ENCODE measurements around the gene FCER2. TPM values are rescaled to one million over a fixed set of nuclear protein-coding genes. Genes with fewer than 3 reads are reported as not detected.

The FCER2 gene
- total RNA-seq, 3 donors from 2014 or later = 0.26 to 0.44 (median 0.29) TPM

GRCh38 chr19:7744871-7745650 is 43.1 kb upstream of the FCER2 start:
- H3K4me1 ChIP-seq (ENCODE audit: low read depth) = no peaks in the 10 kb centered on the region
- TF ChIP-seq, protein P1, sequence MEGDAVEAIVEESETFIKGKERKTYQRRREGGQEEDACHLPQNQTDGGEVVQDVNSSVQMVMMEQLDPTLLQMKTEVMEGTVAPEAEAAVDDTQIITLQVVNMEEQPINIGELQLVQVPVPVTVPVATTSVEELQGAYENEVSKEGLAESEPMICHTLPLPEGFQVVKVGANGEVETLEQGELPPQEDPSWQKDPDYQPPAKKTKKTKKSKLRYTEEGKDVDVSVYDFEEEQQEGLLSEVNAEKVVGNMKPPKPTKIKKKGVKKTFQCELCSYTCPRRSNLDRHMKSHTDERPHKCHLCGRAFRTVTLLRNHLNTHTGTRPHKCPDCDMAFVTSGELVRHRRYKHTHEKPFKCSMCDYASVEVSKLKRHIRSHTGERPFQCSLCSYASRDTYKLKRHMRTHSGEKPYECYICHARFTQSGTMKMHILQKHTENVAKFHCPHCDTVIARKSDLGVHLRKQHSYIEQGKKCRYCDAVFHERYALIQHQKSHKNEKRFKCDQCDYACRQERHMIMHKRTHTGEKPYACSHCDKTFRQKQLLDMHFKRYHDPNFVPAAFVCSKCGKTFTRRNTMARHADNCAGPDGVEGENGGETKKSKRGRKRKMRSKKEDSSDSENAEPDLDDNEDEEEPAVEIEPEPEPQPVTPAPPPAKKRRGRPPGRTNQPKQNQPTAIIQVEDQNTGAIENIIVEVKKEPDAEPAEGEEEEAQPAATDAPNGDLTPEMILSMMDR (IDR thresholded peaks at IDR 0.05) = no peak
- no peaks in the 10 kb centered on the region for H3K36me3 ChIP-seq (ENCODE audit: low read depth)
- no peak overlapping the region for H3K4me3 ChIP-seq
- DNase-seq (no peak), ATAC-seq (no peak)
- no peaks in the 10 kb centered on the region for H3K9me3 ChIP-seq
- intact Hi-C loops (cut with DNase I, micrococcal nuclease) = no loop called here

GRCh38 chr19:7744199-7744786 is 42.4 kb upstream of the FCER2 start:
- ATAC-seq (no peak), DNase-seq (no peak)
- Histone ChIP-seq H3K36me3 (ENCODE audit: low read depth) (no peaks in the 10 kb centered on the region), H3K4me1 (ENCODE audit: low read depth) (no peaks in the 10 kb centered on the region), H3K4me3 (no peak overlapping the region), H3K9me3 (no peaks in the 10 kb centered on the region)
- intact Hi-C loops (cut with DNase I, micrococcal nuclease) = no loop called here
- TF ChIP-seq, protein P1 (IDR thresholded peaks at IDR 0.05) = no peak

- ATAC-seq (no peak), DNase-seq (no peak)
- no peaks in the 10 kb centered on the region for H3K4me1 ChIP-seq (ENCODE audit: low read depth)
- TF ChIP-seq, protein P1 (IDR thresholded peaks at IDR 0.05) = no peak
- intact Hi-C loops (cut with DNase I, micrococcal nuclease) = no loop called here
- no peaks in the 10 kb centered on the region for H3K36me3 ChIP-seq (ENCODE audit: low read depth)
- no peak overlapping the region for H3K4me3 ChIP-seq
- no peaks in the 10 kb centered on the region for H3K9me3 ChIP-seq
Observed at GRCh38 chr19:7743425-7743841, 41.5 kb upstream of the FCER2 start.

DNA sequence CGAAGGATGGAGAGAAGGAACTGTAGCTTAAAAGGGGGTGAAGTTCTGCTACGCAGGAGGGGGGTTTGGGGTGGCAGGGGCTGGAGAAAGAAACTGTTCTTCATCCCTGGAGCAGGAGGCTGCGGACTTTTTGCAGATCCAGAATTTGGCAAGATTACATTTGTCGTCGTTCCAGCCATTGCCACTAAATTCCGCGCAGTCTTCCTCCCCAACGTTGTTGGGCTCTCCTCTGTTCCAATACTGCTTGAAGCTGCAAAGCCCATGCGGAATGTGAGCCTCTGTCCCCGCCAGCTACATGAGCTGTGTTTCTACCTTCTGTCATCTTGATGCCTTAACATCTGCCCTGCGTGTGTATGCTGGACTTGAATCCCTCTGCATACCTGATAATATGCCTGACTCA is 41.1 kb upstream of the FCER2 start:
- no peaks in the 10 kb centered on the region for H3K4me1 ChIP-seq (ENCODE audit: low read depth)
- intact Hi-C loops (cut with DNase I, micrococcal nuclease) = no loop called here
- no peaks in the 10 kb centered on the region for H3K9me3 ChIP-seq
- no peaks in the 10 kb centered on the region for H3K36me3 ChIP-seq (ENCODE audit: low read depth)
- ATAC-seq (no peak), DNase-seq (no peak)
- no peak overlapping the region for H3K4me3 ChIP-seq
- TF ChIP-seq, protein P1 (IDR thresholded peaks at IDR 0.05) = no peak

- Histone ChIP-seq H3K4me1 (ENCODE audit: low read depth) (no peaks in the 10 kb centered on the region), H3K9me3 (no peaks in the 10 kb centered on the region), H3K4me3 (no peak overlapping the region), H3K36me3 (ENCODE audit: low read depth) (no peaks in the 10 kb centered on the region)
- ATAC-seq = no peak
- DNase-seq = no peak
- TF ChIP-seq, protein P1 (IDR thresholded peaks at IDR 0.05) = no peak
- intact Hi-C loops (cut with DNase I, micrococcal nuclease) = no loop called here
Observed at GRCh38 chr19:7742575-7742974, 40.6 kb upstream of the FCER2 start.
